ENCODE measurements around the gene ARMH3. TPM values are rescaled to one million over a fixed set of nuclear protein-coding genes. Genes with fewer than 3 reads are reported as not detected.

Gene ARMH3
- total RNA-seq, 1 experiment from 2014 or later = 17.1 TPM

DNA sequence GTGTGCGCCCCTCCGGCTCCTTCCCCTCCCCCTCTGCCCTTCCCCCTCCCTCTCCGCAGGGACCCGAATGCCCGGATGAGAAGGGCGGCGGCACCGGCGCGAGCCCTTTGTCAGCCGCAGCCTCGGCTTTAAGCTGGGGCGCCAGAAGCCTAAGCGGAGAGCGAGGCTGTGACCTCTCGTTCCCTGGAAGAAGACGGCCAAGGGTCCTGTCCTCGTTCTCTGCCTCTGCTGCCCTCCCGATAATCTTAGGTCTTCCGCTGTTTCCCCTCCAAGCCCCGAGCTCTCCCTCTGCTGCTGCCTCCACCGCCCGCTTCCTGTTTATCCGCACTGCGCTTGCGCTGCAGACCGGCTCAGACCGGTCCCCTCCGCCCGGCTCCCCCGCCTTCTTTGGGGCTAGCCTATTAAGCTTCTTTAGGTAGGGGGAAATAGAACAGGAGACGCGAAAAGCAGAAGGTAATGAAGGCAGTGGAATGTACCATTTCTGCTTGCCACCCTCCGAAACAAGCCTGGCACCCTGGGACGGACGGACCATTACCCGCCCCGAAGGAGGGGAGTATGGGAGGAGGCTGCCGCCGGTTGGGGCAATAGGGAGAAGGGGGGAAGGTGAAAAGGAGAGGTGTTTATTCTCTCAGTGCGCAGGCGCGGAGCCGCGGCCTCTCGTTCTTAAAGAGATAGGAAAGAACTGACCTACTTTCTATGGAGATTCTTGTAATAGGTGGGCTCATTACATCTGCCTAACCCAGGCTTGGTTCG is 237.7 kb downstream of the ARMH3 start, which contains the start of gene OGA:
Gene OGA, minus strand, starts transcription at position 326 of the 753 bp plus-strand sequence. CDS start 422 bp downstream, outside the sequence.
- ChIA-PET CTCF (interaction anchor here (0.7 to 8.4 kb wide), 16 partner anchors 11 to 517 kb away, joined by 3 to 89 read pairs (median 8); partner anchors contain the start of genes KCNIP2 and NPM3), POLR2A (interaction anchor here (0.5 to 3.2 kb wide), 23 partner anchors 10 to 1177 kb away, joined by 3 to 34 read pairs (median 5); partner anchors contain the start of genes ARMH3, DPCD, KCNIP2 and NPM3)
- Mint-ChIP-seq H3K36me3 (peaks cover 2% of the 10 kb centered on the region), H3K4me3 (peak within 1 kb of the TSS; percentile 88), H3K27ac (peak within 1 kb of the TSS; percentile 98), H3K4me1 (peaks cover 26% of the 10 kb centered on the region), H3K27me3 (ENCODE audit: low read depth) (no peaks in the 10 kb centered on the region), H3K9me3 (no peaks in the 10 kb centered on the region)
- DNase-seq (ENCODE audit: low spot score) = peak; percentile 98
- ATAC-seq = peak; percentile 91
- TF ChIP-seq GTF2I (CRISPR knock-in tag; conservative IDR thresholded peaks at IDR 0.05) (no peak), NFE2L1 (CRISPR knock-in tag; IDR thresholded peaks at IDR 0.05) (peak; percentile 86), ZNF671 (CRISPR knock-in tag; IDR thresholded peaks at IDR 0.05) (no peak), ZNF396 (CRISPR knock-in tag; IDR thresholded peaks at IDR 0.05; ENCODE audit: borderline replicate concordance) (no peak), TCF7 (CRISPR knock-in tag; IDR thresholded peaks at IDR 0.05; ENCODE audit: low read depth) (no peak), ZNF317 (CRISPR knock-in tag; IDR thresholded peaks at IDR 0.05; ENCODE audit: borderline replicate concordance, low read depth) (0 out of 2 replicates have a peak, but pooled peaks have one; percentile 3), EMX1 (CRISPR knock-in tag; IDR thresholded peaks at IDR 0.05) (no peak), CBFB (CRISPR knock-in tag; IDR thresholded peaks at IDR 0.05; ENCODE audit: low read depth) (no peak), TEAD1 (CRISPR knock-in tag; IDR thresholded peaks at IDR 0.05) (peak; percentile 55; the same call in 1 of the 2 replicates), ATF1 (CRISPR knock-in tag; IDR thresholded peaks at IDR 0.05) (no peak), ZNF232 (CRISPR knock-in tag; IDR thresholded peaks at IDR 0.05) (no peak), SOX15 (CRISPR knock-in tag; IDR thresholded peaks at IDR 0.05) (no peak), GRHL2 (CRISPR knock-in tag; IDR thresholded peaks at IDR 0.05; ENCODE audit: insufficient replicate concordance, severe bottlenecking) (no peak), SMAD4 (CRISPR knock-in tag; IDR thresholded peaks at IDR 0.05) (no peak)
- TF ChIP-seq, protein P1, sequence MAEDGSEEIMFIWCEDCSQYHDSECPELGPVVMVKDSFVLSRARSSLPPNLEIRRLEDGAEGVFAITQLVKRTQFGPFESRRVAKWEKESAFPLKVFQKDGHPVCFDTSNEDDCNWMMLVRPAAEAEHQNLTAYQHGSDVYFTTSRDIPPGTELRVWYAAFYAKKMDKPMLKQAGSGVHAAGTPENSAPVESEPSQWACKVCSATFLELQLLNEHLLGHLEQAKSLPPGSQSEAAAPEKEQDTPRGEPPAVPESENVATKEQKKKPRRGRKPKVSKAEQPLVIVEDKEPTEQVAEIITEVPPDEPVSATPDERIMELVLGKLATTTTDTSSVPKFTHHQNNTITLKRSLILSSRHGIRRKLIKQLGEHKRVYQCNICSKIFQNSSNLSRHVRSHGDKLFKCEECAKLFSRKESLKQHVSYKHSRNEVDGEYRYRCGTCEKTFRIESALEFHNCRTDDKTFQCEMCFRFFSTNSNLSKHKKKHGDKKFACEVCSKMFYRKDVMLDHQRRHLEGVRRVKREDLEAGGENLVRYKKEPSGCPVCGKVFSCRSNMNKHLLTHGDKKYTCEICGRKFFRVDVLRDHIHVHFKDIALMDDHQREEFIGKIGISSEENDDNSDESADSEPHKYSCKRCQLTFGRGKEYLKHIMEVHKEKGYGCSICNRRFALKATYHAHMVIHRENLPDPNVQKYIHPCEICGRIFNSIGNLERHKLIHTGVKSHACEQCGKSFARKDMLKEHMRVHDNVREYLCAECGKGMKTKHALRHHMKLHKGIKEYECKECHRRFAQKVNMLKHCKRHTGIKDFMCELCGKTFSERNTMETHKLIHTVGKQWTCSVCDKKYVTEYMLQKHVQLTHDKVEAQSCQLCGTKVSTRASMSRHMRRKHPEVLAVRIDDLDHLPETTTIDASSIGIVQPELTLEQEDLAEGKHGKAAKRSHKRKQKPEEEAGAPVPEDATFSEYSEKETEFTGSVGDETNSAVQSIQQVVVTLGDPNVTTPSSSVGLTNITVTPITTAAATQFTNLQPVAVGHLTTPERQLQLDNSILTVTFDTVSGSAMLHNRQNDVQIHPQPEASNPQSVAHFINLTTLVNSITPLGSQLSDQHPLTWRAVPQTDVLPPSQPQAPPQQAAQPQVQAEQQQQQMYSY (CRISPR knock-in tag; IDR thresholded peaks at IDR 0.05) = no peak
- TF ChIP-seq, protein P2, sequence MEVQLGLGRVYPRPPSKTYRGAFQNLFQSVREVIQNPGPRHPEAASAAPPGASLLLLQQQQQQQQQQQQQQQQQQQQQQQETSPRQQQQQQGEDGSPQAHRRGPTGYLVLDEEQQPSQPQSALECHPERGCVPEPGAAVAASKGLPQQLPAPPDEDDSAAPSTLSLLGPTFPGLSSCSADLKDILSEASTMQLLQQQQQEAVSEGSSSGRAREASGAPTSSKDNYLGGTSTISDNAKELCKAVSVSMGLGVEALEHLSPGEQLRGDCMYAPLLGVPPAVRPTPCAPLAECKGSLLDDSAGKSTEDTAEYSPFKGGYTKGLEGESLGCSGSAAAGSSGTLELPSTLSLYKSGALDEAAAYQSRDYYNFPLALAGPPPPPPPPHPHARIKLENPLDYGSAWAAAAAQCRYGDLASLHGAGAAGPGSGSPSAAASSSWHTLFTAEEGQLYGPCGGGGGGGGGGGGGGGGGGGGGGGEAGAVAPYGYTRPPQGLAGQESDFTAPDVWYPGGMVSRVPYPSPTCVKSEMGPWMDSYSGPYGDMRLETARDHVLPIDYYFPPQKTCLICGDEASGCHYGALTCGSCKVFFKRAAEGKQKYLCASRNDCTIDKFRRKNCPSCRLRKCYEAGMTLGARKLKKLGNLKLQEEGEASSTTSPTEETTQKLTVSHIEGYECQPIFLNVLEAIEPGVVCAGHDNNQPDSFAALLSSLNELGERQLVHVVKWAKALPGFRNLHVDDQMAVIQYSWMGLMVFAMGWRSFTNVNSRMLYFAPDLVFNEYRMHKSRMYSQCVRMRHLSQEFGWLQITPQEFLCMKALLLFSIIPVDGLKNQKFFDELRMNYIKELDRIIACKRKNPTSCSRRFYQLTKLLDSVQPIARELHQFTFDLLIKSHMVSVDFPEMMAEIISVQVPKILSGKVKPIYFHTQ (CRISPR knock-in tag; IDR thresholded peaks at IDR 0.05) = peak; percentile 68; the same call in 1 of the 2 replicates
- TF ChIP-seq, protein P3, sequence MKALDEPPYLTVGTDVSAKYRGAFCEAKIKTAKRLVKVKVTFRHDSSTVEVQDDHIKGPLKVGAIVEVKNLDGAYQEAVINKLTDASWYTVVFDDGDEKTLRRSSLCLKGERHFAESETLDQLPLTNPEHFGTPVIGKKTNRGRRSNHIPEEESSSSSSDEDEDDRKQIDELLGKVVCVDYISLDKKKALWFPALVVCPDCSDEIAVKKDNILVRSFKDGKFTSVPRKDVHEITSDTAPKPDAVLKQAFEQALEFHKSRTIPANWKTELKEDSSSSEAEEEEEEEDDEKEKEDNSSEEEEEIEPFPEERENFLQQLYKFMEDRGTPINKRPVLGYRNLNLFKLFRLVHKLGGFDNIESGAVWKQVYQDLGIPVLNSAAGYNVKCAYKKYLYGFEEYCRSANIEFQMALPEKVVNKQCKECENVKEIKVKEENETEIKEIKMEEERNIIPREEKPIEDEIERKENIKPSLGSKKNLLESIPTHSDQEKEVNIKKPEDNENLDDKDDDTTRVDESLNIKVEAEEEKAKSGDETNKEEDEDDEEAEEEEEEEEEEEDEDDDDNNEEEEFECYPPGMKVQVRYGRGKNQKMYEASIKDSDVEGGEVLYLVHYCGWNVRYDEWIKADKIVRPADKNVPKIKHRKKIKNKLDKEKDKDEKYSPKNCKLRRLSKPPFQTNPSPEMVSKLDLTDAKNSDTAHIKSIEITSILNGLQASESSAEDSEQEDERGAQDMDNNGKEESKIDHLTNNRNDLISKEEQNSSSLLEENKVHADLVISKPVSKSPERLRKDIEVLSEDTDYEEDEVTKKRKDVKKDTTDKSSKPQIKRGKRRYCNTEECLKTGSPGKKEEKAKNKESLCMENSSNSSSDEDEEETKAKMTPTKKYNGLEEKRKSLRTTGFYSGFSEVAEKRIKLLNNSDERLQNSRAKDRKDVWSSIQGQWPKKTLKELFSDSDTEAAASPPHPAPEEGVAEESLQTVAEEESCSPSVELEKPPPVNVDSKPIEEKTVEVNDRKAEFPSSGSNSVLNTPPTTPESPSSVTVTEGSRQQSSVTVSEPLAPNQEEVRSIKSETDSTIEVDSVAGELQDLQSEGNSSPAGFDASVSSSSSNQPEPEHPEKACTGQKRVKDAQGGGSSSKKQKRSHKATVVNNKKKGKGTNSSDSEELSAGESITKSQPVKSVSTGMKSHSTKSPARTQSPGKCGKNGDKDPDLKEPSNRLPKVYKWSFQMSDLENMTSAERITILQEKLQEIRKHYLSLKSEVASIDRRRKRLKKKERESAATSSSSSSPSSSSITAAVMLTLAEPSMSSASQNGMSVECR (CRISPR knock-in tag; IDR thresholded peaks at IDR 0.05; ENCODE audit: borderline replicate concordance) = peak; percentile 59; the same call in 1 of the 2 replicates
- TF ChIP-seq, protein P4, sequence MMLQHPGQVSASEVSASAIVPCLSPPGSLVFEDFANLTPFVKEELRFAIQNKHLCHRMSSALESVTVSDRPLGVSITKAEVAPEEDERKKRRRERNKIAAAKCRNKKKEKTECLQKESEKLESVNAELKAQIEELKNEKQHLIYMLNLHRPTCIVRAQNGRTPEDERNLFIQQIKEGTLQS (CRISPR knock-in tag; conservative IDR thresholded peaks at IDR 0.05) = 0 out of 2 replicates have a peak, but pooled peaks have one; percentile 31
- TF ChIP-seq, protein P5, sequence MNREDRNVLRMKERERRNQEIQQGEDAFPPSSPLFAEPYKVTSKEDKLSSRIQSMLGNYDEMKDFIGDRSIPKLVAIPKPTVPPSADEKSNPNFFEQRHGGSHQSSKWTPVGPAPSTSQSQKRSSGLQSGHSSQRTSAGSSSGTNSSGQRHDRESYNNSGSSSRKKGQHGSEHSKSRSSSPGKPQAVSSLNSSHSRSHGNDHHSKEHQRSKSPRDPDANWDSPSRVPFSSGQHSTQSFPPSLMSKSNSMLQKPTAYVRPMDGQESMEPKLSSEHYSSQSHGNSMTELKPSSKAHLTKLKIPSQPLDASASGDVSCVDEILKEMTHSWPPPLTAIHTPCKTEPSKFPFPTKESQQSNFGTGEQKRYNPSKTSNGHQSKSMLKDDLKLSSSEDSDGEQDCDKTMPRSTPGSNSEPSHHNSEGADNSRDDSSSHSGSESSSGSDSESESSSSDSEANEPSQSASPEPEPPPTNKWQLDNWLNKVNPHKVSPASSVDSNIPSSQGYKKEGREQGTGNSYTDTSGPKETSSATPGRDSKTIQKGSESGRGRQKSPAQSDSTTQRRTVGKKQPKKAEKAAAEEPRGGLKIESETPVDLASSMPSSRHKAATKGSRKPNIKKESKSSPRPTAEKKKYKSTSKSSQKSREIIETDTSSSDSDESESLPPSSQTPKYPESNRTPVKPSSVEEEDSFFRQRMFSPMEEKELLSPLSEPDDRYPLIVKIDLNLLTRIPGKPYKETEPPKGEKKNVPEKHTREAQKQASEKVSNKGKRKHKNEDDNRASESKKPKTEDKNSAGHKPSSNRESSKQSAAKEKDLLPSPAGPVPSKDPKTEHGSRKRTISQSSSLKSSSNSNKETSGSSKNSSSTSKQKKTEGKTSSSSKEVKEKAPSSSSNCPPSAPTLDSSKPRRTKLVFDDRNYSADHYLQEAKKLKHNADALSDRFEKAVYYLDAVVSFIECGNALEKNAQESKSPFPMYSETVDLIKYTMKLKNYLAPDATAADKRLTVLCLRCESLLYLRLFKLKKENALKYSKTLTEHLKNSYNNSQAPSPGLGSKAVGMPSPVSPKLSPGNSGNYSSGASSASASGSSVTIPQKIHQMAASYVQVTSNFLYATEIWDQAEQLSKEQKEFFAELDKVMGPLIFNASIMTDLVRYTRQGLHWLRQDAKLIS (CRISPR knock-in tag; IDR thresholded peaks at IDR 0.05; ENCODE audit: borderline replicate concordance) = peak; percentile 64; the same call in 1 of the 2 replicates
- TF ChIP-seq, protein P6, sequence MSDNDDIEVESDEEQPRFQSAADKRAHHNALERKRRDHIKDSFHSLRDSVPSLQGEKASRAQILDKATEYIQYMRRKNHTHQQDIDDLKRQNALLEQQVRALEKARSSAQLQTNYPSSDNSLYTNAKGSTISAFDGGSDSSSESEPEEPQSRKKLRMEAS (CRISPR knock-in tag; IDR thresholded peaks at IDR 0.05) = peak; percentile 34; the same call in 1 of the 2 replicates
